ENCODE data around the gene TTLL8.
A peak's percentile ranks its signal among the peaks of the same experiment; 100 is the strongest.
"Not testable (repeated sequence)": the region's sequence is repeated elsewhere in the genome, so short reads cannot be mapped to it uniquely, and the experiment has no call there.

TTLL8 gene

DNA sequence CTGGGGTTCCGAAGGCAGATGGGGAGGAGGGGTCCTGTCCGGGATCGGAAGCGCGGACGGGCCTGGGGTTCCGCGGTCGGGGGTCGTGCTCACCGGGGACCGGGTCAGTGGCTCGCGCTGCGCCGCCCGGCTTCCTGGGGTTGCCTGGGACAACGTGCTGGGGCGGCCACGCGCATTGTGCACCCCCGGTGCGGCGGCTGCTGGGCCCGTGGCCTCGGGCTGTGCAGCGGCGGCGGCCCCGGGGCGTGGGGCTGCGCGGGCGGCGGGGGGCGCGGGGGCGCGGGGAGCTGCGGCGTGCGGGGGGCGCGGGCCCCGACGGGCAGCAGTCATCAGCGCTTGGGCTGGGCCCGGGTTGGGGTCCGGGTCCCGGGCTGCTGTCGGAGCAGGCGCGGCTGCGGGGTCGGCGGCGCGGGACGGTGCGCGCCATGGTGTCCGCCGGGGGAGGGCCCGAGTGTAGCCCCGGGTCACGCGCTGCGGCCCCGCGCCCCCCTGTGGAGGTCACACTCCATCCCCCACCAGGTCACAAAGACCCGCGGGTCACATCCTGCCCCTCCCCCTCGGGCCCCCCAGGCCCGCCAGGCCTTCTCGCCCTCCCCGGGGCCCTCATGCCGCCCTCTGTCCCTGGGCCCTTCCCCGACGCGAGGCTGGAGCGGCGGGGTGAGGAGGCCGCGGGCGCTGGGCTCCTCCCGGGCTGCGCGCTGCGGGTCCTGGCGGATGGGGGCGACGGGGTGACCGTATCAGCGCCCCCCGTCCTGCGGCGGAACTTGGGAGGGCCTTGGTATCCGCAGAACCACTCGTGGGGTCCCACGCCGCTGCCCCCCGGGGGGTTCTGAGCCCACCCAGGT is at the start of gene TTLL8:
TTLL8 (minus strand) TSS at position 238 of the 845 bp plus-strand sequence.
- no peak for DNase-seq

DNA sequence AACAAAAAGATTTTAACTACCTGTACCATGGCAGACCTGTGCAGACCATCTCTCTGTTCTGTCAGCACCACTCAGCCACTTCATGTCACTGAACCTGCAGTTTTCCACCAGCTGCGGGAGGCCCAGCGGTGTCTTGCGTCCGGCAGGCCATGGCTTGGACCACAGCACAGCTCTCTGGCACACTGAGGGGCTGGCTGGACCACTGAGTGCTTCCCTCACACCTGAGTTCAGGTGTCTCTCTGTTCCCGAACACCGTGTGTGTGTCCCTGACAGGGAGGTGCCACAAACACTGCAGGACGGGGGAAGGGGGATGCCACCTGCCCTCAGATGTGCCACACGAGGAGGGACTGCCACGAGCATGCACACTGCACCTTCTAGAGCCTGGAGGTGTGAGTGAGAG is 49.4 kb upstream of the TTLL8 start:
- no peak for DNase-seq

DNA sequence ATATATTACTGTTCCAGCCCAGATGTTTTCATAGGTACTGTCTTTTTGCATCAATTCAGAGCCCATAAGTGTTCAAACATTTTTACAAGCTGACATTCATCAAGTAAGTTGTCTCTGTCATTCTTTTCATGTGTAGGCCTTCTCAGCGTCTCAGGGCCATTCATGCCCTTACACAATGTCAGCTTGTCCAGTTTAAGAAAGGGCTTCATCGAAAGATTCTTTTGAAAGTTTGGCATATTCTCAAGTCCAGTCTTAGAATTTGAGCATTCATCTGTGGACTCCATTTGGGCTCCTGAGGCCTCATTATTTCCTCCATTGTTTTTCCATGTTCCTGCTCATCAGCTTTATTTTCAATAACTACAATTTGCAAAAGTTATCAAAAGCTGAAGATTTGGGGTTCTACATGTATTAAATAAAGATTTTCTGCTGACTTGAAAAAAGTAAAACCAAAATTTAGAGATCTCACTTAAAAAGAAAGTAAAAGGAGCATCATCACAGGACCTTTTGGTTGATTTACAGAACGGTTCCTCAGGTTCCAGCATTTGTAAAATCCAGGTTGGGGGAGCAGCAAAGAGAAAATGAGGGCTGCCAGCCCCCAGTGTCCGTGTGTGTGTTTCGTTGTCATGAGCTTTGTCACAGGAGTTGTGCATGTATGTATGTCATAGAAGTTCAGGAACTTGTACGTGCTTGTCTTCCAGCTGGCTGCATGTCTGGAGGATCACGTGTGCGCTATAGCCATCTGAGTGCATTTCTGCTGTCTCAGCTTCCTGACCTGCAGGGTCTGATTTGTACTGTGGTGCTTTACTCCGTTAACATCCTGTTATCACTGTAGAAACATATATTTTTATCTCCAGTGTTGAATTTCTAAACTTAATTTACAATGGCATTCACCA is 47.4 kb upstream of the TTLL8 start:
- no peak for DNase-seq

DNA sequence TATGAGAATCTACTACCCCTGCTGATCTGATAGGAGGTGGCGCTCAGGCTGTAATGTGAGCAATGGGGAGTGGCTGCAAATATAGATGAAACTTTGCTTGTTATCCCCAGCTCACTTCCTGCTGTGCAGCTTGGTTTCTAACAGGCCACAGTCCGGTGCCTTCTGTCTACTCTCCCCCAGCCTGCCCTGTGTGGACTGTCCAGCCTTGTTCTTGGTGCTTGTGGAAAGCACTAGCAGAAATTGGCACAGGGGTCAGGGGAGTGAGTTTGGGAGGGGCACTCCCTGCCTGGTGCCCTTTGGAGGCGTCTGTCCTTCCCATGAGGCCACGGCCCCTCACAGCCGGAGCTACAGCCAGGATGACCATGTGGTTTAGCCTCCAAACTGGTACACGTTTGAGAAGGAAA is 46.0 kb upstream of the TTLL8 start:
- no peak for DNase-seq

DNA sequence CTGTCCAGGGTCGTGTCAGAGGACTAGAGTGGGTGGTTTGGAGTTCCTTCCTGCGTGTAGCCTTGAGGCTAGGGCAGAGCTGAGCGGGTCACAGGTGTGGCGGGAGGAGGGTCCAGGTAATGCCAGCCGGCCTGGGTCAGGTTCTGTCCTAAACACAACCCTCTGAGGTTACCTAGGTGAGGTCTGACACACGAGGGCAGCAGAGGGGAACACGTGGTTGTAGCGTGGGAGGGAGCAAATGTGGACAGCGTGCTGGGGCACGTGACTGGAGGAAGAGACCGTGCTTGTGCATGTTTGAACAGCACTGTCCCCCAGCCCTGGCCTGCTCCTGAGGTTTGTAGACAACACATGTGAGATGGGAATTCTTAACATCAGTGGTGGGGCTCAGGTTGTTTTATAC is 44.8 kb upstream of the TTLL8 start:
- DNase-seq, result no peak

DNA sequence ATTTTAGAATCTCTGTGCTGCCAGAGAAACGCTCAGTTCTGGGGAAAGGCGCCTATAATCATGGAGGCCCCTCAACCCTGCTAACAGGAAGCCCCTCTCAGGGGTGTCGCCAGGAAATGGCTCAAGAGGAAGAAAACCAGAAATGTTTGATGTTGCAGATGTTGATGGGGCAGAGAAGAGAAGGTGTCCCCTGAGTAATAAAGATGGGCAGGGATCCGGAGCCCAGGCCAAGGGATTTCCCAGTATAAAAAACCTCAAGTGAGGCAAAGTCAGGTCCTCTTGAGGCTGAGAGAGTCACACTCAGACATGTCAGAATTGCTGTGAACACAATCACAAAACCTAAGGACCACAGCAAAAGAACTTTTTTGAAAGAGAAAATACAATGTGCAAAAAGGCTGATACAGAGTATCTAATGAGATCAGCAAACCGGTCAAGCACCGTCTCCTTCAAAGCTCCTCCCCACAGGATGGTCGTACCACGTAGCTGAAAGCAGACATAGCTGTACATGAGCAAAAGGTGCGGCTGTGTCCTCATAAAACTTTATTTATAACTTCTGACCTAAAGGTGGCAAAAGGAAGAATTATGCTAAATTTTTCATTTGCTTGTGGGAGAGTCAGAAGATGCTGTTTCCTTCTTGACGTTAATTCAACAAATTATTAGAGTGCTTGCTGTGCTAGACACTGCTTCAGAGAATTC is 43.9 kb upstream of the TTLL8 start:
- no peak for DNase-seq

DNA sequence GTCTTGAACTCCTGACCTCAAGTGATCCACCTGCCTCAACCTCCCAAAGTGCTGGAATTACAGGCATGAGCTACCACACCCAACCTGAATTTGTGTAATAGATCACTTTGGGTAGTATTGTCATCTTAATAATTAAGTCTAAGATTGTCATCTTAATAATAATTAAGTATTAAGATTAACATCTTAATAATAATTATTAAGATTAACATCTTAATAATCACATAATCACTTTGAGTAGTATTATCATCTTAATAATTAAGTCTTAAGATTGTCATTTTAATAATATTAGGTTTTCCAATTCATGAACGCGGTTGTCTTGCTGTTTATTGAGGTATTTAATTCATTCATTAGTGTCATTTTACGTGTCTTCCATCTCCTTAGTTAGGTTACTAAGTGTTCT is 40.0 kb upstream of the TTLL8 start:
- no peak for DNase-seq

DNA sequence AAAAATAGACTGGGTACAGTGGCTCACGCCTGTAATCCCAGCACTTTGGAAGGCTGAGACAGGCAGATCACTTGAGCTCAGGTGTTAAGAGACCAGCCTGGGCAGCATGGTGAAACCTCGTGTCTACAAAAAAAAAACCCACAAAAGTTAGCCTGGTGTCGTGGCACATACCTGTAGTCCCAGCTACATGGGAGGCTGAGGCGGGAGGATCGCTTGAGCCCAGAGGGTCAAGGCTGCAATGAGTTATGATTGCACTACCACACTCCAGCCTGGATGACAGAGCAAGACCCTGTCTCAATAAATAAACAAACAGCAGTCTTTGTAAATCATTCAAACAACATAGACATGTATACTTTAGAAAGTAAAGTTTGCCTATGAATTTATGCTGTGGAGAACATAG is 34.2 kb upstream of the TTLL8 start:
- no peak for DNase-seq

DNA sequence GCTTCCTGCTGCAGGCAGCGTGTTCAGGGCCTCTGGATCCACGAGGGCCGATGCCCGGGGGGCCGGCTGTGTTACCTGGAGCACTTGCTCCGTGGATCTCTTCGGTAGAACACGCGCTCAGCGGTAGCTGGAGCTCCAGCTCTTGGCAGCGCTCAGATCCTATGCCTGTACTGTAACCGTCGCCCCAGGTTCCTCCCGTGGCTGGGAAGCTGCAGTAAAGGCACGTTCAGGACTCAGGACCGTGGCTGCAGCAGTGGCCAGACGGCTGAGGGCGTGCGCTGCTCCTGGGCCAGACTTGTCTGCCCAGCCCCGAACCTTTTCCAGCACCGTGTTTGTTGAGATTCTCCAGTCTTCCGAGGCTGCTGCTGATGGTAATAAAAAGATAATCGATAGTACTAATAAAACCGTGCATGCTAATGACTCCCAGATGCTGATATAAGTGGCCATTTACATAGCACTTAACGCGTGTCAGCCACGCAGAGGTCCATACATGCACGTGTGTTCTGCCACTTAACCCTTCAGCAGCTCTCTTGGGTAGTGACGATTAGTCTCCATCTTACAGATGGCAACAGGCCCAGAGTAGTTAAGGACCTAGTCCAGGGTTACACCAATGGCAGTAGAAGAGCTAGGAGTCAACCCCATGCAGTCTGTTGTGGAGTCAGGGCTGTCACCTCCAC is 33.1 kb upstream of the TTLL8 start:
- DNase-seq, result no peak

DNA sequence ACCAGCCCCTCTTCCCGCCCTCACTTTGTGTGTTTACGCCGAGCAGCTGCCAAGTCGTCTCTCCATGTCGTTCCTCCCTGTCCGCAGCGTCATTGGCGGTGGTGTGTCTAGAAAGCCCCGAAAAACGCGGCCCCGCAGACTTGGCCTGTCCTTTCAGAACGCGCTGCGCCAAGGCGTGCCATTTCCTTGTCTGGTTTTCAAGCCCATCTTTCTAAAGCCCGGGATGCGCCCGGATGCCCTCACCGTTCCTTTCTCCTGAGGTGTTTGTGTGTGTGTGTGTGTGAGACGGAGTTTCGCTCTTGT is 32.3 kb upstream of the TTLL8 start:
- DNase-seq, result no peak

DNA sequence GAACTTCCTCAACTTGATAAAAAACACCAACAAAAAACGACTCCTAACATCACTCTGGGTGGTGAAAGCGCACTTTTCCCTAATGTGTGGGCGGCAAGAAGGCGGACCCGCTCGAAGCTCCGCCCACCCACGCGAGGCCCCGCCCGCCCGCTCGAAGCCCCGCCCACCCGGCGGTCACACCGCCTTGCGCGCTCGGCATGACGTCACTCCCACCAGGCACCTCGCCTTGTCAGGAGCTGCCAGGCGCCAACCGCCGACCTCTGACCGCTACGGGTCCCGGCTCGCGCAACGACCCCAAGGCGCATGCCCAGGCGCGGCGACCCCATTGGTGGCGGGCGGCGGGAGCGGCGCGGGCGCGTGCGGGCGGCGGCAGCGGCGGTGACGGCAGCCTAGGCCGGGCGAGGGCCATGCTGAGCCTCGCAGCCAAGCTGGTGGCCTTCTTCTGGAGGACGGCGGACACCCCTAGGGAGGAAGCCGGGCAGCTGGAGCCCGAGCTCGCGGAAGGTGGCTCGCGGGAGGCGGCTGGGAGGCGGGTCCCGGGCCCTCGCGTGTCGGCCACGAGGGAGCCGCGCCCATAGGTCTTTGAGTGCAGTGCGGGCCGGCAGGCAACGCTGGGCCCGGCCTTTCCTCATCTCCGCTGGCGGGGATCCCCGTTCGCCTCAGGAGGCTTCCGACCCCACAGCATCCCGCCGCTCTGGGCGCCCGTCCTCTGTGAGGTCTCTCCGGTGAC is 31.7 kb upstream of the TTLL8 start, which contains the start of gene MOV10L1:
MOV10L1 (plus strand) TSS at position 325 of the 730 bp plus-strand sequence; CDS start at position 408, 83 bp downstream.
- DNase-seq, result no peak

DNA sequence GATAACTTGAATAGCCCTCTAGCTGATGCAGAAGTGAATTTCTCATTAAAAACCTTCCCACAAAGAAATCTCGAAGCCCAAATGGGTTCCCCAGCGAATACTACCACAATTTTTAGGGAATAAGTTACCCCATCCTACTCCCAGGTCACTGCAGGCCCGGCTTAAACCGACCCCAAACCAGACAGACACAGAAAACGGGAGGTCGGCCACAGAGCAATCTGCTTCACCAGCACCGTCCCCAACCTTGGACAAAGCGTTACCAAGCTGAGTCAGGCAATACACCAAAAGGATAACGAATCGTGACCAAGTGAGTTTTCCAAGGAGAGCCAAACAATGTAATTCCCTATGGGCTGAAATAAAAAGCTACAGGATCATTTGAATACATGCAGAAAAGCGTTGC is 31.1 kb upstream of the TTLL8 start:
- no peak for DNase-seq

DNA sequence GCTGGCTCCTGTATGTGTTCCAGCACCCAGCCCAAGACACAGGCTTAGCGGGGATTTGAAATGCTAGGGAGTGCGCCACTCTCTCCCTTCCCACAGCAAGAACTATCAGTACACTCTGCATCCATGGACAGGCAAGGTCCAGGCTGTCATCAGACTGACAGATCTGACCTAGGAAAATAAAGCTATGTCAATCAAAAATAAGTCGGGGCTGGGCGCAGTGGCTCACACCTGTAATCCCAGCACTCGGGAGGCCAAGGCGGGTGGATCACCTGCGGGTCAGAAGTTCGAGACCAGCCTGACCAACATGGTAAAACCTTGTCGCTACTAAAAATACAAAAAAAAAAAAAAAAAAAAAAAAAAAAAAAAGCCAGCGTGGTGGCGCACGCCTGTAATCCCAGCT is 30.0 kb upstream of the TTLL8 start:
- no peak for DNase-seq

DNA sequence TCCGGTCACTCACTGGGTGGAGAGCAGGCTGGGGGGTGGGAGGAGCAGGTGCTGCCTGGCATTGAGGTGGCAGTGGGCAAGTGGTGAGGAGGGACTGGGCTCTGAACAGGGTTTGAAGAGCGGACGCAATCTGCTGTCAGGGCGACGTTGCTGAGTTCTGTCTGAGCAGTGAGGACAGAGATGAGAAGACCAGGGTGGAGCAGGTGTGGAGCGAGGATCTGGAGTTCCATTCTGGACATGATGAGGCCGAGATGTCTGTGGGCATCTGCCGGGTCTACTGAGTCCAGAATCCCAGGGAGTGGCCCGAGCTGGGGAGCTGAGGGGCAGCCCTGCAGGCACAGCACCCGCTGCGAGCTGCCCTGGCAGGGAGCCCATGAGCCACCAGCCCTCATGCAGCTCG is 29.5 kb upstream of the TTLL8 start:
- no peak for DNase-seq

DNA sequence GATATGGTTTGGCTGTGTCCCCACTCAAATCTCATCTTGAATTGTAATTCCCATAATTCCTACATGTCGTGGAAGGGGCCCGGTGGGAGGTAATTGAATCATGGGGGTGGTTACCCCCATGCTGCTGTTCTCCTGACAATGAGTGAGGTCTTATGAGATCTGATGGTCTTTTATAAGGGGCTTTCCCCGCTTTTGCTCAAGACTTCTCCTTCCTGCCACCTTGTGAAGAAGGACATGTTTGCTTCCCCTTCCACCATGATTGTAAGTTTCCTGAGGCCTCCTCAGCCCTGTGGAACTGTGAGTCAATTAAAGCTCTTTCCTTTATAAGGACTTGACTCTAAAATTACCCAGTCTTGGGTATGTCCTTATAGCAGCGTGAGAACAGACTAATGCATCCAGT is 28.9 kb upstream of the TTLL8 start:
- not testable (repeated sequence) for DNase-seq

DNA sequence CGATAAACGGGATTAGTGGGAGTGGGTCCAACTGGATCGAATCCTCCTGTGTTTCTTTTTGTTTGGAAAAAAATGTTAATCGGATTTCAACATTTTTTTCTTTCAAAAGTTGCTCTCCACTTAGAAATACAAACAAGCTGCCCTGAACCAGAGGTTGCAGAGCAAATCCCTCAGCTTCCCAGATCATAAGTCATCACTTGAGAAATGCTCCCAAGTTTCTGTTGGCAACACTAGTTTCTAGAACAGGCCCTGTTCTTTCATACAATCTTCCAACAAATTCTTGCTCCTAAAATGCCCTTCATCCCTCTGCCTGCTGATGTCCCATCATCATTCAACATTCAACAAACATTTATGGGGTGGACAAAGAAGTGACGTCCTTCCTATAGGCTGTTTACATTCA is 28.4 kb upstream of the TTLL8 start:
- no peak for DNase-seq

DNA sequence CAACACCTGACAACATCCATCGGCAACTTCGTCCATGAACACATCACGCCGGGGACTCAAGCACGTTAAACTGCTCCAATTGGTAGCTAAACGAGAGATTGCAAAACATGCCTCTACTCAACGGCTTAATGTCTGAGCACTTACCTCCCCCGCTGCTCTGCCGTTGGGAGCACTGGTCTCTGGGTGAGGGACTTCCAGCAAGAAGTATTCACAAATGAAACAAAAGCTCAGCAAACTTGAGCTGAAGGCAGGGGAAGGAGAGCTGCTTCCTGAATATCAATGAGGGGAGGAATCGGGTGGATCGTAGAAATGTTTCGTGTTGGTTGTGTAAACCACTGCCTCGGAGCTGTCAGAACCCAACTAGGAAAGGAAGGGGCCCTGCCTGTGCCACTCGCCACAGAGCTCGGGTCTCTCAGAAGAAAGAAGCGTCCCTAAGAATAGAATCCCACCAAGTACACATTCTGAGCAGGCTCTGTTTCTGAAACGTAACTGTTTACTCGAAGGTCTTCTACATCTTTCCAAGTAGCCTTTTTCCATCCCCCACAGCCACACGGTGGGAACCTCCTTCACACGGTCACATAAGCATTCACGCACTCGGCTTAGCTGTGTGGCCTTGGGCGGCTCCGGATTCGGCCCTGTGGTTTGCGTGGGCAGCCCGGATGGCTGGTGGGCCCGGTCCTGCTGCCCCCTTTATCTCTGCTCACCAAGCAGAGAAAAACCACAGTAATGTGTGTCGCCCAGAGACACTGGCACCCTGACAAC is 27.3 kb upstream of the TTLL8 start, which contains the start of gene MLC1:
MLC1 (minus strand) TSS at position 216 of the 762 bp plus-strand sequence. CDS start 524 bp downstream, outside the sequence.
- DNase-seq, result peak; percentile 97 to 98

DNA sequence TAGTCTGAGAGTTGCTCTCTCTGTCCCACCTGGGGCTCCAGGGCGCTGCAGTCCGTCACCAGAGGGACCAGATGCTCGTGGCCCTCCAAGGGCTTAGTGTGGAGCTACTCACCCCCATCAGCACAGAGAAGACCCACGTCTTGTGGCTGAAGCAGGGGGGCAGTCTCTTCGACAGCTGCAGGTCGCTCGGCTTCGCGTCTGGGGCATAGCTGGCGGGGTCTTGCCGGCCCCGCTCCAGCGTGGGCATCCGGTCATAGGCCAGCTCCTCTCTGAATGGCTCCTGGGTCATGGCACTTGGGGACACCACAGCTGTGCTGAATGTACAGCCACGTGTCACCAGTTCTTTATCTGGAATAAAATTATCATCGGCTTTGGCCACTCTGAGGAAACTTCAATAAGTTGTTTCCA is 26.5 kb upstream of the TTLL8 start:
- DNase-seq, result no peak

DNA sequence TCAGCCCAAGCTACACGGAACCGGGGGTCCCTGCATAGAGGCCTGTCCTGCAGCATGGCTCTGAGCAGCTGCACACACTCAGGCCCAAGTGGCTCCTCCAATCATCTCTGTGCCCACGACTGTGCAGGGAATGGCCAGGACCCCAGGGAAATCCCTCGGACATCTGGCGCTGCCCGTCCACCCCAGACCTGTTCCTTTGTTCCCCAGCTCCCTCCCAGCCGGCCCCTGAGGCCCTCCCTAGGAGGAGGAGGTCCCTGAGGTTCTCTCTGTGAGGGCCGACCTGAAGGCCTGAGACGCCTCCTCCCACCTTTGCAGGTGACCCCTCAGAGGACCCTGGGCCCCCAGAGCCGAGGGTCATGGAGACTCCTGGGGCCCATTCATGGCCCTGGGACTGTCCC is 26.0 kb upstream of the TTLL8 start:
- no peak for DNase-seq

DNA sequence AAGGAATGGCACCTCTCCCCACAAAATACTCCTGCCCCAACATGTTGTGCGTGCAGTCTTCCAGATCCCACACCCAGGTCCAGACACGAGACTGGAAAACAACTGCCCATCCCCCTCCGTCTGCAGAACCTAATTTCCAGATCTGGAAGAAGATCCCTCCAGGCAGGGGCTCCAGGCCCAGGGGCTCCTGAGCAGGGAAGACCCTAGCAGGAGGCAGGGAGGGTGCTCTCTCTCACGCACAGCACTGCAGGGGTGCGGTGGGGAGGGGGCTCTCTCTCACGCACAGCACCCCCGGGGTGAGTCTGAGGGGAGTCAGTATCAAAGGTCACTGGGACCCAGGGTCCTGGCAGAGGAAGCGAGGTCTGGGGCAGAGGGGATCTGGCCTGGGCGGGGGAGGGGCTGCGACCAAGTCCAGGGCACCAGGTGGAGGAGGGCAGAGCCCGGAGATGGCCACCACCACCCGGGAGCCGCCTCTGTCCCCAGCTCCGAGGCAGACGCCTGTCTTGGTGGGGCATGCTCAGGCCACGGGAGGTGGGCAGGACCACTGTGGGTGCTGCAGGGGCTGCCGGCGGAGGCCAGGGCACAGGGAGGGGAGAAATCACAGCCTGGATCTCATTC is 25.5 kb upstream of the TTLL8 start:
- no peak for DNase-seq

DNA sequence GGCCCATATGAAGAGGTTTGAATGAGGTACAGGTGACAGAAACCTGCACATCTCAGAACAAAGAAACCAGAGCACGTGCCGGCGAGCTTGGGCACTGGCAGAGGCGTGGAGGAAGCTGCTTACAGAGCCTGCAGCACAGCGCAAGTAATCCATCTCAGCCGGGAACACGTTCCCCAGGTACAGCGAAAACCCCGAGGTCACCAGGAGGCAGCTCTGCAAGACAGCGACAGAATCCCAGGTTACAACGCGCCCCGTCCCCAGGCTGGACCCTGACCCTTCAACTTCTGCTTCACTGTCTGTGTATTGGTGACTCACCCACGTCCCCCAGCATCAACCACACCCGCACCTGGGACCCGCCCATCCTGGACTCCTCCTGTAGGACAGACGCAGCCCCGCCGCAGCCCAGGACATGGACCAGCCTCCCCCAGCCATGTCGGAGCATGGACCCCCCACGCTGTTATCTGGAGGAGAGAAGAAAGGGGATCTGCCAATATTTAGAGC is 24.9 kb upstream of the TTLL8 start:
- no peak for DNase-seq

All from Kasumi-1 (cell line).